ENCODE data around the gene GRID2IP.
A peak's percentile ranks its signal among the peaks of the same experiment; 100 is the strongest.
"Not testable (repeated sequence)": the region's sequence is repeated elsewhere in the genome, so short reads cannot be mapped to it uniquely, and the experiment has no call there.

The GRID2IP gene

GRCh38 chr7:6453734-6454133, 97.5 kb downstream of the GRID2IP start:
- TF ChIP-seq MYC (IDR thresholded peaks at IDR 0.05; ENCODE audit: low read depth, low read length), result no peak
- no peak for TF ChIP-seq MAX (IDR thresholded peaks at IDR 0.05; ENCODE audit: low read depth, low read length)
- no peak for TF ChIP-seq POLR2A (IDR thresholded peaks at IDR 0.05; ENCODE audit: extremely low read depth, insufficient read length)
- TF ChIP-seq CTCF (IDR thresholded peaks at IDR 0.05; ENCODE audit: low read depth, low read length), result no peak
- no peak for DNase-seq (ENCODE audit: low read depth)

GRCh38 chr7:6451224-6451705, 100.0 kb downstream of the GRID2IP start:
- no peak for TF ChIP-seq CTCF (IDR thresholded peaks at IDR 0.05; ENCODE audit: low read depth, low read length)
- no peak for TF ChIP-seq MAX (IDR thresholded peaks at IDR 0.05; ENCODE audit: low read depth, low read length)
- no peak for TF ChIP-seq POLR2A (IDR thresholded peaks at IDR 0.05; ENCODE audit: extremely low read depth, insufficient read length)
- TF ChIP-seq MYC (IDR thresholded peaks at IDR 0.05; ENCODE audit: low read depth, low read length), result no peak
- no peak for DNase-seq (ENCODE audit: low read depth)
- no peak overlapping the region for H3K4me3 ChIP-seq (ENCODE audit: low read depth, low read length)

More at GRCh38 chr7:6453734-6454133, 97.5 kb downstream of the GRID2IP start:
- no peak overlapping the region for H3K4me3 ChIP-seq (ENCODE audit: low read depth, low read length)

DNA sequence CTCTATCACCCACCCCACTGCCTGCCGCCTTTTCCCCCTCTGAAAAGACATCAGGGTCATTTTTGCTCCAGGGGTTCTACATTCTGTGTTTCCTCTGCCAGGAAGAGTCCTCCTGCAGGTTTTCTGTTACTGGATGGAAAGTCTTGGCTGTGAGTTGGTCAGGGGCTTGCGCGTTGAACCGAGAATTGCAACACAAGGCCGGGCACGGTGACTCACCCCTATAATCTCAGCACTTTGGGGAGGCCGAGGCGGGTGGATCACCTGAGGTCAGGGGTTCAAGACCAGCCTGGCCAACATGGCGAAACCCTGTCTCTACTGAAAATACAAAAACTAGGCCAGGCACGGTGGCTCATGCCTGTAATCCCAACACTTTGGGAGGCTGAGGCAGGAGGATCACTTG, 100.7 kb downstream of the GRID2IP start:
- H3K4me3 ChIP-seq (ENCODE audit: low read depth, low read length), result not testable (repeated sequence)

GRCh38 chr7:6449884-6450283, 101.4 kb downstream of the GRID2IP start:
- H3K4me3 ChIP-seq (ENCODE audit: low read depth, low read length), result not testable (repeated sequence)
- DNase-seq (ENCODE audit: low read depth), result peak; percentile 83

More for the DNA sequence above, 100.7 kb downstream of the GRID2IP start:
- peak; percentile 80 for DNase-seq (ENCODE audit: low read depth)

GRCh38 chr7:6448943-6449543, 102.2 kb downstream of the GRID2IP start:
- H3K4me3 ChIP-seq (ENCODE audit: low read depth, low read length), result no peak overlapping the region
- DNase-seq (ENCODE audit: low read depth), result peak; percentile 54
- TF ChIP-seq POLR2A (IDR thresholded peaks at IDR 0.05; ENCODE audit: extremely low read depth, insufficient read length), result no peak
- TF ChIP-seq CTCF (IDR thresholded peaks at IDR 0.05; ENCODE audit: low read depth, low read length), result no peak
- no peak for TF ChIP-seq MAX (IDR thresholded peaks at IDR 0.05; ENCODE audit: low read depth, low read length)
- no peak for TF ChIP-seq MYC (IDR thresholded peaks at IDR 0.05; ENCODE audit: low read depth, low read length)

DNA sequence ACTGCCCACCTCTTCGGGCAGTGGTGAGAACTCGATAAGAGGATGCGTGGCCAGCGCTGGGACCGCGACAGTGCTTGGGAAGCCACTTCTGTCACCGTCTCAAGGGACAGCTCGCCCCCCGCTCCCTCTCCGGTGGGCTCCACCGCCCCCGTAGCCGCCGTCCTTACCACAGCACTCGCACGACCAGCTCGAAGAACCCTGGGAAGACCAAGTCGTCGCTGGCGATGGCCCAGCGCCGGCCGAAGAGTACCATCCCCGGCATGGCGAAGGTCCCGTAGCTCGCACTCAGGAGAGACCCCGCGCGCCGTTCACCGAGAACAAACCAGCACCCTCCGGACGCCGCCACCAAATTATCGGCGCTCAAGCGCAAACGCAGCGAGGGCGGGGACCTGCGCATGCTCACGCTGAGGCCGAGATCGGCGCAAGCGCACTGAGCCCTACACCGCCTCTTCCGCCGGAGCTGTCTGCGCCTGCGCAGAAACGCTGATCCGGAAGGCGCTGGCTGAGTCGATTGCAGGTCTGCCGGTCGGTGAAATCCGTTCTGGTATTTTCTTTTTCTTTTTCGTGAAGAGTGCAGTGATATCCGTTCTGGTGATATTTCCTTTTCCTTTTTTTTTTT, 103.6 kb downstream of the GRID2IP start, which contains the start of gene DAGLB:
Gene DAGLB (minus strand): TSS at position 374 of the 619 bp plus-strand sequence. CDS start 112 bp downstream, at position 262.
- TF ChIP-seq CTCF (IDR thresholded peaks at IDR 0.05; ENCODE audit: low read depth, low read length), result no peak
- no peak for TF ChIP-seq MAX (IDR thresholded peaks at IDR 0.05; ENCODE audit: low read depth, low read length)
- no peak for TF ChIP-seq MYC (IDR thresholded peaks at IDR 0.05; ENCODE audit: low read depth, low read length)
- TF ChIP-seq POLR2A (IDR thresholded peaks at IDR 0.05; ENCODE audit: extremely low read depth, insufficient read length), result peak; percentile 89
- DNase-seq (ENCODE audit: low read depth), result peak; percentile 95
- H3K4me3 ChIP-seq (ENCODE audit: low read depth, low read length), result peak within 1 kb of the TSS; percentile 70
